Activated CD8-positive, alpha-beta memory T cell treated with anti-CD3 and anti-CD28 coated beads, Interleukin-2, amount 50 U/mL, for 24 hours (primary cell): ENCODE results near the gene MMADHC.
"Not testable (repeated sequence)": the region's sequence is repeated elsewhere in the genome, so short reads cannot be mapped to it uniquely, and the experiment has no call there.

Experiments
- DNase-seq: peaks from one replicate; pipeline ENCODE4 v3.0.0-alpha.2; 2020; ENCODE audit errors: extremely low read depth

MMADHC gene

GRCh38 chr2:149595056-149595963 lies 7.7 kb upstream of the MMADHC start:
- no peak for DNase-seq

- no peak for DNase-seq
These were observed 6.8 kb upstream of the MMADHC start for GRCh38 chr2:149594411-149594810.

GRCh38 chr2:149587950-149588487 lies 444 bp upstream of the MMADHC start:
- no peak for DNase-seq

GRCh38 chr2:149586898-149587219 lies 716 bp downstream of the MMADHC start:
- DNase-seq: no peak

GRCh38 chr2:149586063-149586462 lies 1.5 kb downstream of the MMADHC start:
- DNase-seq: no peak

GRCh38 chr2:149585166-149585885 lies 2.2 kb downstream of the MMADHC start:
- DNase-seq: no peak

GRCh38 chr2:149579972-149580882 lies 7.3 kb downstream of the MMADHC start:
- no peak for DNase-seq

- DNase-seq: no peak
These were observed 10.3 kb downstream of the MMADHC start for GRCh38 chr2:149577269-149577668.

- no peak for DNase-seq
These were observed 11.8 kb downstream of the MMADHC start for GRCh38 chr2:149575752-149576151.

GRCh38 chr2:149575277-149575676 lies 12.3 kb downstream of the MMADHC start:
- no peak for DNase-seq

GRCh38 chr2:149573760-149574159 lies 13.8 kb downstream of the MMADHC start:
- DNase-seq: no peak

- no peak for DNase-seq
These were observed 15.2 kb downstream of the MMADHC start for GRCh38 chr2:149572102-149572953.

GRCh38 chr2:149568138-149568537 lies 19.4 kb downstream of the MMADHC start:
- DNase-seq: no peak

GRCh38 chr2:149566652-149567051 lies 20.9 kb downstream of the MMADHC start:
- no peak for DNase-seq

GRCh38 chr2:149565625-149566024 lies 21.9 kb downstream of the MMADHC start:
- DNase-seq: not testable (repeated sequence)

- DNase-seq: no peak
These were observed 22.6 kb downstream of the MMADHC start for GRCh38 chr2:149564983-149565382.

- DNase-seq: no peak
These were observed 23.5 kb downstream of the MMADHC start for GRCh38 chr2:149564097-149564496.

GRCh38 chr2:149562324-149562723 lies 25.3 kb downstream of the MMADHC start:
- DNase-seq: no peak

- DNase-seq: no peak
These were observed 26.2 kb downstream of the MMADHC start for GRCh38 chr2:149561309-149561926.

- no peak for DNase-seq
These were observed 28.1 kb downstream of the MMADHC start for GRCh38 chr2:149559341-149560068.
